OCI-LY7 (cell line): ENCODE data around the gene SCFD2. TPM values are rescaled to one million over a fixed set of nuclear protein-coding genes. Genes with fewer than 3 reads are reported as not detected.

Source experiments
- BruUV-seq: library from RNA; stranded (reverse); fragments of 400-500 nt; replicated peaks from 2 replicates; lab custom pipeline; 2021; lab: Mats Ljungman, UMichigan
- CTCF ChIA-PET: fragments of 300-600 bp; sonication (Branson Sonifier 250); formaldehyde crosslinking; loops from one replicate; lab custom pipeline; 2022; ENCODE audit warnings: antibody characterized with exemption; ENCODE audit not compliant: unreplicated experiment; lab: Charles Lee
- POLR2A ChIA-PET: fragments of 300-600 bp; sonication (Branson Sonifier 250); formaldehyde crosslinking; loops from one replicate; lab custom pipeline; 2022; ENCODE audit warnings: antibody characterized with exemption; lab: Charles Lee
- DNase-seq: peaks from one replicate; pipeline ENCODE4 v3.0.0-alpha.2; 2015; ENCODE audit warnings: low spot score
- H2AFZ ChIP-seq: fragments of 200-600 bp; sonication (generic), shearing (Covaris generic); 2 replicates; pipeline ENCODE4 v1.6.1; 2014; ENCODE audit warnings: mild to moderate bottlenecking, antibody characterized with exemption, low read length, moderate library complexity
- H3K27ac ChIP-seq: fragments of 200-600 bp; sonication (generic); 2 replicates; pipeline ENCODE4 v1.5.1; 2014; ENCODE audit warnings: mixed run types, low read depth, mild to moderate bottlenecking, moderate library complexity, low read length, inconsistent platforms; ENCODE audit not compliant: poor library complexity, severe bottlenecking
- H3K36me3 ChIP-seq: fragments of 200-600 bp; sonication (generic); 2 replicates; pipeline ENCODE4 v1.6.1; 2014; ENCODE audit warnings: mild to moderate bottlenecking, antibody characterized with exemption, low read length, moderate library complexity, mixed read lengths; ENCODE audit not compliant: insufficient read depth
- H3K4me1 ChIP-seq: fragments of 200-600 bp; sonication (generic); 2 replicates; pipeline ENCODE4 v1.5.1; 2014; ENCODE audit warnings: mild to moderate bottlenecking, low read length; ENCODE audit not compliant: insufficient read depth, poor library complexity, severe bottlenecking
- H3K4me2 ChIP-seq: fragments of 200-600 bp; sonication (generic); 2 replicates; pipeline ENCODE4 v1.6.1; 2014; ENCODE audit warnings: mild to moderate bottlenecking, low read length
- H3K4me3 ChIP-seq: fragments of 200-600 bp; sonication (generic); 2 replicates; pipeline ENCODE4 v1.5.1; 2014; ENCODE audit warnings: mild to moderate bottlenecking, low read depth, low read length; ENCODE audit not compliant: poor library complexity, severe bottlenecking
- H3K79me2 ChIP-seq: fragments of 200-600 bp; sonication (generic); 2 replicates; pipeline ENCODE4 v1.6.1; 2016; ENCODE audit warnings: low read depth, mild to moderate bottlenecking, low read length, moderate library complexity, mixed read lengths; ENCODE audit not compliant: insufficient read depth
- H3K9me2 ChIP-seq: fragments of 200-600 bp; sonication (generic); 2 replicates; pipeline ENCODE4 v1.6.1; 2016; ENCODE audit warnings: mild to moderate bottlenecking, low read length, mixed read lengths; ENCODE audit not compliant: insufficient read depth
- H3K9me3 ChIP-seq: fragments of 200-600 bp; sonication (generic); 2 replicates; pipeline ENCODE4 v1.6.1; 2014; ENCODE audit warnings: mild to moderate bottlenecking, mixed run types, low read length, mixed read lengths
- H4K20me1 ChIP-seq: fragments of 200-600 bp; sonication (generic); 2 replicates; pipeline ENCODE4 v1.6.1; 2014; ENCODE audit warnings: mild to moderate bottlenecking, antibody characterized with exemption, low read length, moderate library complexity, mixed read lengths; ENCODE audit not compliant: insufficient read depth
- EZH2phosphoT487 ChIP-seq: fragments of 200-600 bp; sonication (generic); IDR thresholded peaks from 2 replicates; pipeline ENCODE4 v1.6.1; 2018; ENCODE audit warnings: low read depth, borderline replicate concordance, mild to moderate bottlenecking, mixed run types, antibody characterized with exemption, low read length, moderate library complexity, mixed read lengths
- intact Hi-C: fragments of 100-400 bp; cut with micrococcal nuclease; formaldehyde crosslinking; loops from one replicate; pipeline ENCODE4 v1.10.0; 2022; ENCODE audit not compliant: unreplicated experiment
- total RNA-seq, 2 experiments: library from RNA; depleted of rRNA in 1 of 2; stranded (reverse); fragments of >200 nt in 1 of 2; shearing (Covaris generic) in 1 of 2; gene quantifications; 2 replicates each; pipeline ENCODE4 v1.2.3, GENCODE V29; 2014 to 2022
- TF ChIP-seq, protein P1 (sequence below): fragments of 200-600 bp; sonication (generic); conservative IDR thresholded peaks from 2 replicates; pipeline ENCODE4 v1.5.1; 2014; ENCODE audit warnings: mild to moderate bottlenecking, antibody characterized with exemption, low read length, moderate library complexity, mixed read lengths

The SCFD2 gene
- total RNA-seq, 2 experiments from 2014 or later: 27.2 to 52.0 TPM

- Histone ChIP-seq H3K36me3 (no peaks in the 10 kb centered on the region), H4K20me1 (no peaks in the 10 kb centered on the region), H3K79me2 (no peaks in the 10 kb centered on the region), H3K27ac (no peak overlapping the region), H3K9me2 (no peaks in the 10 kb centered on the region), H3K9me3 (no peaks in the 10 kb centered on the region), H3K4me1 (no peaks in the 10 kb centered on the region), H3K4me3 (no peak overlapping the region), H2AFZ (no peak overlapping the region), H3K4me2 (no peak overlapping the region)
- intact Hi-C loops: no loop called here
- BruUV-seq: no TSS peak
- no peak for DNase-seq
- ChIA-PET POLR2A (interaction anchor here (0.7 kb wide), 1 partner anchor 253 kb away, joined by 3 read pairs; no protein-coding TSS in a partner anchor), CTCF (no interaction called here)
- TF ChIP-seq EZH2phosphoT487: no peak
- TF ChIP-seq, protein P1, sequence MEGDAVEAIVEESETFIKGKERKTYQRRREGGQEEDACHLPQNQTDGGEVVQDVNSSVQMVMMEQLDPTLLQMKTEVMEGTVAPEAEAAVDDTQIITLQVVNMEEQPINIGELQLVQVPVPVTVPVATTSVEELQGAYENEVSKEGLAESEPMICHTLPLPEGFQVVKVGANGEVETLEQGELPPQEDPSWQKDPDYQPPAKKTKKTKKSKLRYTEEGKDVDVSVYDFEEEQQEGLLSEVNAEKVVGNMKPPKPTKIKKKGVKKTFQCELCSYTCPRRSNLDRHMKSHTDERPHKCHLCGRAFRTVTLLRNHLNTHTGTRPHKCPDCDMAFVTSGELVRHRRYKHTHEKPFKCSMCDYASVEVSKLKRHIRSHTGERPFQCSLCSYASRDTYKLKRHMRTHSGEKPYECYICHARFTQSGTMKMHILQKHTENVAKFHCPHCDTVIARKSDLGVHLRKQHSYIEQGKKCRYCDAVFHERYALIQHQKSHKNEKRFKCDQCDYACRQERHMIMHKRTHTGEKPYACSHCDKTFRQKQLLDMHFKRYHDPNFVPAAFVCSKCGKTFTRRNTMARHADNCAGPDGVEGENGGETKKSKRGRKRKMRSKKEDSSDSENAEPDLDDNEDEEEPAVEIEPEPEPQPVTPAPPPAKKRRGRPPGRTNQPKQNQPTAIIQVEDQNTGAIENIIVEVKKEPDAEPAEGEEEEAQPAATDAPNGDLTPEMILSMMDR: no peak
Observed at GRCh38 chr4:52947401-52948056, 418.3 kb downstream of the SCFD2 start.

DNA sequence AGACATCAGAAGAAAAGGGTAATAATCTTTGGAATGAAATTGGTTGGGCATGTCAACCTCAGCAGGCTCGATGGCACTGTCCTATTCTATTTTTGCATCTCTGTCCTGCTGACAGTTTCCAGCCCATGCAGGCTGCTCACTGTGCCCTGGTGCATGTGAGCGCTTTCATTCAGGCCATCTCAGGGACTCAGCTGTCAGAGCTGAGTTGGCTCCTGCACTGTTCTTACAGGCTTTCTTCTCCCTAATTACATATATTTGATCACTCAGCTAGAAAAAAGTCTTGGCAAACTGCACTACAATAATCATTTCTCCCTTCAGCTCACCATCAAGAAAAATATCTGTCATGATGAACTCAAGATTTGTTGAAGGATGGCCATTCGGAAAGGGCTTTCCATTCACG lies 419.0 kb downstream of the SCFD2 start:
- BruUV-seq: no TSS peak

DNA sequence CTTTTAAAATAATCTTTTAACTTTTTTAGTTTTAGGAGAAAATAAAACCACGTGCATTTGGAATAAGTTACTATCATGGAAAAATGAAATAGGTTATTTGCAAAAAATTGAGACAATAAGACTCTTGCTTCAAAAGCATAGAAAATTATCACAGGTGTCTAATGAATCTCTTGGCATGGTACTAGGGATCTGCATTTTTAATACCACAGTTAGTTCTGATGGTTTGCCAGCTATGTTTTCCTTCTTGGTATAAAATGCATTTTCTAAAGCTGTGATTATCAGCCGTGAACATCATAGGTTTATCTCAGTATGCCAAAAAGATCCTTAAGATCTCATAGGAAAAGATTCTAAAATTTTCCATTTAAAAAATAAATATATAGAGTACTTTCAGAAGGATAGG lies 419.9 kb downstream of the SCFD2 start:
- no peak for TF ChIP-seq EZH2phosphoT487
- TF ChIP-seq, protein P1: no peak
- no peak overlapping the region for H3K27ac ChIP-seq
- no peak for DNase-seq
- no TSS peak for BruUV-seq
- H2AFZ ChIP-seq: no peak overlapping the region
- H3K36me3 ChIP-seq: no peaks in the 10 kb centered on the region
- no peaks in the 10 kb centered on the region for H3K9me3 ChIP-seq
- ChIA-PET CTCF (no interaction called here), POLR2A (no interaction called here)
- no peak overlapping the region for H3K4me3 ChIP-seq
- no peak overlapping the region for H3K4me2 ChIP-seq
- no peaks in the 10 kb centered on the region for H3K79me2 ChIP-seq
- H4K20me1 ChIP-seq: no peaks in the 10 kb centered on the region
- H3K9me2 ChIP-seq: no peaks in the 10 kb centered on the region
- no peaks in the 10 kb centered on the region for H3K4me1 ChIP-seq
- intact Hi-C loops: no loop called here

More for the DNA sequence above, 419.0 kb downstream of the SCFD2 start:
- Histone ChIP-seq H3K9me2 (no peaks in the 10 kb centered on the region), H3K36me3 (no peaks in the 10 kb centered on the region), H3K27ac (no peak overlapping the region), H4K20me1 (no peaks in the 10 kb centered on the region), H3K4me3 (no peak overlapping the region), H3K4me2 (no peak overlapping the region), H3K79me2 (no peaks in the 10 kb centered on the region), H3K4me1 (no peaks in the 10 kb centered on the region), H2AFZ (no peak overlapping the region), H3K9me3 (no peaks in the 10 kb centered on the region)
- DNase-seq: no peak
- CTCF ChIA-PET: no interaction called here
- intact Hi-C loops: no loop called here
- TF ChIP-seq, protein P1: no peak
- TF ChIP-seq EZH2phosphoT487: no peak
- POLR2A ChIA-PET: no interaction called here
